HT-29 (cell line): ENCODE results near the gene ZNF735. TPM values are rescaled to one million over a fixed set of nuclear protein-coding genes. Genes with fewer than 3 reads are reported as not detected.
"Not testable (repeated sequence)": the region's sequence is repeated elsewhere in the genome, so short reads cannot be mapped to it uniquely, and the experiment has no call there.

ENCODE experiments used
- DNase-seq: peaks from one replicate; pipeline ENCODE4 v3.0.0-alpha.2; 2015; ENCODE audit warnings: low spot score
- total RNA-seq: library from RNA; depleted of rRNA; stranded (reverse); fragments of >200 nt; shearing (Covaris generic); gene quantifications from 2 replicates; pipeline ENCODE4 v1.2.3, GENCODE V29; 2014; rRNA removed

Gene ZNF735
- not detected in 2 replicates for total RNA-seq

DNA sequence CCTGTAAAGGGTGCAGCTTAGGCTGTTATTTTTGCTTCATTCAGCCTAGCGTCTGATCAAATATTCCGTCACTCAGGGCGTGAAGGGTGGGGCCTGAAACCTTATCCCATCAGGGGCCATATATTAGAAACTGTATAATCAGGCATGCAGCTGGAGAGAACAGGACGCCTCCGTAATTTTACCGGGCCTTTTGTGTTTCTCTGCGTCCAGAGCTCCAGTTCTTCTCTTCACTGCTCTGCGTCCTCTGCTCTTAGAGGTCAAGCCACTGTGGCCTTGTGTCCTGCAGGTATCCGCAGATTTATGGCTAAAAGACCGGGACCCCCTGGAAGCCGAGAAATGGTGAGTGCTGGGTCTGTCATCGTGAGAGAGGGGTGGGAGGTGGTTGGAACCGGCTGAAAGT, at the start of gene ZNF735:
Gene ZNF735, plus strand, starts transcription at position 301 of the 400 bp plus-strand sequence. Its CDS starts 0 bp downstream, at position 301.
- no peak for DNase-seq

- not testable (repeated sequence) for DNase-seq
Measured at GRCh38 chr7:64170974-64171373, 36.0 kb upstream of the ZNF735 start.

DNA sequence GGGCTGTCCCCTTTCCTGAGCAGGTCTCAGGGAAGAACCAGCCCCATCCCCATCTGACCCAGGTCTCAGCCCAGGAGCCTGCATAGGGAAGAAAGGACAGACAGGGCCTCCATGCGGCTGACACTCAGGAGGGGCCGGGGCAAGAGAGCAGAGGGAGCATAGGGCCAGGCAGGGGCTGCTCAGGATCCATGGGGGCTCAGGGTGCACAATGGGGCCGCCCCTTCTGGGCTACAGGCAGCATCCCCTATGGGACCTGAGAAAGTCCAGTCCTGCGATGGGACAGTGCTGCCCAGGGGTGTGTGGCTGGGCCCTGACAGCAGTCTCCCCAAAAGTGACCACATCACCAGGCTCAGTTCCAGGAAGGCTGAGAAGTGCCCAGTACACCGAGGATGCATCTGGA, 32.7 kb upstream of the ZNF735 start:
- DNase-seq: no peak

DNA sequence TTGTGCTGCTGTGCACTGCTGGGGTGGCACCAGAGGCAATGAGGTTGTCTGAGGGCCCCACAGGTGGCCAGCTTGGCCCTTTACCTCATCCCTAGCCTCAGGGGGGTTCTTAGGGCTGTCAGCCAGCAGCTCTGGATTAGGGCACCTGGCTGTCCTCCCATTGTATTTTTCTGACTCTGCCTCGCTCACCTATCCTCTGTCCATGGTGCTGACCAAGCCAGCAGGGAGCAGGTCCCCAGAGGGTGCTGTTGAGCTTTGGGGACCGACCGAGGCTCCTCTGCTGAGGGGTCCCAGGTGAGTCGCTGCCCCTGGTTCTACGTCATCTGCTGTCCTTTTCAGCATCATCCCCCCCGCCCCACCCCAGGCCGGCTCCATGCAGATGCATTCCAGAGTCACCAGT, 32.1 kb upstream of the ZNF735 start:
- DNase-seq: no peak

DNA sequence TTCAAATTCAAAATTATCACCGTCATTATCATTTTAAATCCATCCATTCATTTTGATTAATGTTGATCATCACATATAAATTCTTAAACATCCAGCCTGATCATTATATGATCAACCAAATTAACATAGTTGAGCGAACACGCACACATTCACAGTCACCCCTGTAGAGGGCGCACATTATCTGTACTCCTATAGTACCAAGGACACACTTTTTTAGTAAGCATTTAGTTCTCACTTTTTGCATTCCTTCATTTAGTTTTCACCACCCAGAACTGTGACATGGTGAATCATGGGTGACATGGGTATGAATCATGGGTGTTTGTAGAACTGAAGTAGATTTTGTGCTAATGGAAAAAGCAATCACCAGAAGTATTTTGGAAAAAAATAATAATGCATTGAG, 26.0 kb upstream of the ZNF735 start:
- peak; percentile 24 for DNase-seq

GRCh38 chr7:64181586-64181985, 25.4 kb upstream of the ZNF735 start:
- no peak for DNase-seq

- DNase-seq: no peak
Measured at GRCh38 chr7:64182036-64182790, 24.8 kb upstream of the ZNF735 start.

DNA sequence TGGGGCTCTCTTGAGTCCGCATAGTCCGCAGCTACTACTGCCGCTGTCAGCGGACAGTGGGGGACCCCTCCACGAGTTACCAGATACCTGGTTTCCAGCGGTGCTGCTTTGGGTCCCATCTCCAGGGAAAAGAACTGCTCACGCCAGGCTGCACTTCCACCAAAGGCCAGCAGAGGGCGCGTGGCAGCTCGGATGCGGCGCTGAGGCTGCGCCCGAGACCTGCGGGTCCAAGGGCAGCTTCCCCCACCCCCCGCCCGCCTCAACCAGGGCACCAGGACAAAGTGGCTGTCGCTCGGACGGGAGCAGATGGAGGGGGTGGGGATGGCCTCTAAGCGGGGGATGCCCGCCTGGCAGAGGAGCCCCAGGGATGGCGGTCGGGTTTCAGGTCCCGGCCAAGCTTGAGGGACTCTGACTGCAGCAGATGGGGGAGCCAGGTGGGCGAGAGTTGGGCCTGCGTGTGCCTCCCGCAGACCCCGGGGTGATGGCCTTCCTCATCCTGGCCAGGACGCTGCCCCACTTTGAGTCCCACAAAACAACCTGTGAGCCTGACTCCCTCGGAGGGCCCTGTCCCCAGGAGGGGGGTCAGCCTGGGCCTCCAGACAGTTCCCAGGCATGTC, 23.8 kb upstream of the ZNF735 start:
- DNase-seq: no peak

DNA sequence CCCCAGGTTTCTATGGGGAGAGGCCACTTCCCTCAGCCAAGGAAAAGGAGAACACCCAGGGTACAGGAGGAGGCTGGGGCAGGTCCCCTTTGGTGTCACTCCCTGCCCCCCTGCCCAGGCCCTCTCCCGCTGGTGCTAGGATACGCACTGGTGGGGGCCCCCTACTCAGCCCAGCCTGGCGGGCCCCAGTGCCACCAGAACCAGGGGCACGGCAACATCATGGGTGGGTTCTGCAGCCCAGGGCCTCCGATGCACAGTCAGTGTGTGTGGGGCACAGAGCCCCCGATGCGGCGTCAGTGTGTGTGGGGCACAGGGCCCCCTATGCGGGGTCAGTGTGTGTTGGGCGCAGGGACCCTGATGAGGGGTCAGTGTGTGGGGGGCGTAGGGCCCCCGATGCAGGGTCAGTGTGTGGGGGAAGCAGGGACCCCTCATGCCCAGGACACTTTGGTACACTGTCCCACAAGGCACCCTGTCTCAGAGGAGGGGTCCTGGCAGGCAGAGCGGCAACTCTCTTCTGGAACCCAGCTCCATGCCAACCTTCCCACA, 23.1 kb upstream of the ZNF735 start:
- DNase-seq: no peak

GRCh38 chr7:64184376-64184775, 22.6 kb upstream of the ZNF735 start:
- DNase-seq: no peak

DNA sequence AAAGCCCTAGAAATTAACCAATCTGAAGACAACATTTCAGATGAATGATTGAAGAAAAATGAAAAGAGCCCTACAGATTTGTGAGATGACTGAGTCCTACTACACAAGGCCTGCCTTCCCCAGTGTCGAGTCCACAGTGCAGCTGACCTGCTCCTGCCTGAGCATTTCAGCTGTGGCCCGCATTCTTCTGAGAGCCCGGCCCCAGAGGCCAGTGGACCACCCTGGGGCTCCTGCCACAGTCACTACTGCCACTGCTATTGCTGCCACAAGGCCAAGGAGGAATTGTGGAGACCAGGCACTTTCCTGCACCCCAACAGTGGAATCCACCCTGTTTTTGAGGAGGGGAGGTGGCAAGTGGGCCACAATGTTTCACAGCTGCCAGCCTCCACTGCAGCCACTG, 19.6 kb upstream of the ZNF735 start:
- DNase-seq: no peak

- no peak for DNase-seq
Measured at GRCh38 chr7:64192148-64192704, 14.8 kb upstream of the ZNF735 start.

GRCh38 chr7:64192775-64193174, 14.2 kb upstream of the ZNF735 start:
- no peak for DNase-seq

DNA sequence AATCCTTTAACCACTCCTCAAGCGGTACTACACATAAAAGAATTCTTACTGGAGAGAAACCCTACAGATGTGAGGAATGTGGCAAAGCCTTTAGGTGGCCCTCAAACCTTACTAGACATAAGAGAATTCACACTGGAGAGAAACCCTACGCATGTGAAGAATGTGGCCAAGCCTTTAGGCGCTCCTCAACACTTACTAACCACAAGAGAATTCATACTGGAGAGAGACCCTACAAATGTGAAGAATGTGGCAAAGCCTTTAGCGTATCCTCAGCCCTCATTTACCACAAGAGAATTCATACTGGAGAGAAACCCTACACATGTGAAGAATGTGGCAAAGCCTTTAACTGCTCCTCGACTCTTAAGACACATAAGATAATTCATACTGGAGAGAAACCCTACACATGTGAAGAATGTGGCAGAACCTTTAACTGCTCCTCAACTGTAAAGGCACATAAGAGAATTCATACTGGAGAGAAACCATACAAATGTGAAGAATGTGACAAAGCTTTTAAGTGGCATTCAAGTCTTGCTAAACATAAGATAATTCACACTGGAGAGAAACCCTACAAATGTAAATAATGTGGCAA, 12.8 kb downstream of the ZNF735 start:
- not testable (repeated sequence) for DNase-seq

DNA sequence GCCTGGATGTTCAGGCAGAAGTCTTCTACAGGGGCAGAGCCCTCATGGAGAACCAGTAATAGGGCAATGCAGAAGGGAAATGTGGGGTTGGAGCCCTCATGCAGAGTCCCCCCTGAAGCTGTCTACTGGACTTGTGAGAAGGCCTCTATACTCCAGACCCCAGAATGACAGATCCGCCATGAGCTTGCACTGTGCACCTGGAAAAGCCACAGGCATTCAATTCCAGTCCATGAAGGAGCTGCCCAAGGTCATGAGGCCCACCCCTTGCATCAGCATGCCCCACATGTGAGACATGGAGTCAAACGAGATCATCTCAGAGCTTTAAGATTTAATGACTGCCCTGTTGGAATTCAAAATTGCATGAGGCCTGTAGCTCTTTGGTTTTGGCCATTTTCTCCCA, 16.4 kb downstream of the ZNF735 start:
- no peak for DNase-seq

- DNase-seq: not testable (repeated sequence)
Measured at GRCh38 chr7:64228174-64228573, 21.2 kb downstream of the ZNF735 start, which contains the start of gene ZNF679. Gene ZNF679, plus strand, starts transcription at chr7:64228474. Its CDS starts 20,644 bp downstream, at chr7:64249118.

DNA sequence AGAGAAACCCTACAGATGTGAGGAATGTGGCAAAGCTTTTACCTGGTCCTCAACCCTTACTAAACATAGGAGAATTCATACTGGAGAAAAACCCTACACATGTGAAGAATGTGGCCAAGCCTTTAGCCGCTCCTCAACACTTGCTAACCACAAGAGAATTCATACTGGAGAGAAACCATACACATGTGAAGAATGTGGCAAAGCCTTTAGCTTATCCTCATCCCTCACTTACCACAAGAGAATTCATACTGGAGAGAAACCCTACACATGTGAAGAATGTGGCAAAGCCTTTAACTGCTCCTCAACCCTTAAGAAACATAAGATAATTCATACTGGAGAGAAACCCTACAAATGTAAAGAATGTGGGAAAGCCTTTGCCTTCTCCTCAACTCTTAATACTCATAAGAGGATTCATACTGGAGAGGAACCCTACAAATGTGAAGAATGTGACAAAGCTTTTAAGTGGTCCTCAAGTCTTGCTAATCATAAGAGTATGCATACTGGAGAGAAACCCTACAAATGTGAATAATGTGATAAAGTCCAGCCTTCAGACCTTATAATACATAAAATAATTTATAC, 59.4 kb downstream of the ZNF735 start:
- DNase-seq: no peak
